Peyer's patch (tissue), 4 donors: Measurements from ENCODE around the gene PRR22.

Source experiments
- CTCF ChIP-seq, 6 experiments: fragments of 450-650 bp in 4 of 6; fragments of 200-600 bp in 2 of 6; sonication (generic) in 1 of 6; IDR thresholded peaks; one replicate each; pipeline ENCODE4 v1.5.1; 2017 to 2019; ENCODE audit warnings: antibody characterized with exemption in 6 of 6, mild to moderate bottlenecking in 3 of 6, moderate library complexity in 1 of 6
- POLR2A ChIP-seq, 2 donors: fragments of 450-650 bp; IDR thresholded peaks; one replicate each; pipeline ENCODE4 v1.5.1; 2017; ENCODE audit warnings: antibody characterized with exemption in 2 of 2, mild to moderate bottlenecking in 2 of 2, moderate library complexity in 2 of 2

DNA sequence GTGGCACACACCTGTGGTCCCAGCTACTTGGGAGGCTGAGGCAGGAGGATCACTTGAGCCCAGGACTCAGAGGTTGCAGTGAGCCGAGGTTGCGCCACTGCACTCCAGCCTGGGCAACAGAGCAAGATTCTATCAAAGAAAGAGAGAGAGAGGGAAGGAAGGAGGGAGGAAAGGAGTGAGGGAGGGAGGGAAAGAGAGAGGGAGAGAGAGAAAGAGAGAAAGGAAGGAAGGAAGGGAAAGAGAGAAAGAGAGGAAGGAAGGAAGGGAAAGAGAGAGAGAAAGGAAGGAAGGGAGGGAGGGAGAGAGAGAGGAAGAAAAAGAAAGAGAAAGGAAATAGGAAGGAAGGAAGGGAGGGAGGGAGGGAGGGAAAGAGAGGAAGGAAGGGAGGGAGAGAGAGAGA lies 32.7 kb upstream of the PRR22 start:
- no peak for TF ChIP-seq POLR2A (IDR thresholded peaks at IDR 0.05)
- no peak for TF ChIP-seq CTCF (IDR thresholded peaks at IDR 0.05)
